Gastroesophageal sphincter (tissue), 4 donors: ENCODE results near the gene KRTAP4-5. TPM values are rescaled to one million over a fixed set of nuclear protein-coding genes. Genes with fewer than 3 reads are reported as not detected.

Experiments
- ATAC-seq: fragments of 150-250 bp; one replicate; pipeline ENCODE4 v1.9.1; 2016; ENCODE audit warnings: mild to moderate bottlenecking, moderate library complexity
- H3K27ac ChIP-seq, 4 donors: fragments of 200-600 bp; sonication (generic) in 3 of 4; 1 replicate in 3 of 4; 2 replicates in 1 of 4; pipeline ENCODE4 v1.5.1; 2016 to 2019
- H3K27me3 ChIP-seq: fragments of 200-600 bp; sonication (generic); one replicate; pipeline ENCODE4 v1.5.1; 2019
- H3K36me3 ChIP-seq, 2 donors: fragments of 200-600 bp; sonication (generic); one replicate each; pipeline ENCODE4 v1.5.1; 2019; ENCODE audit warnings: control low read depth in 1 of 2
- H3K4me1 ChIP-seq, 3 donors: fragments of 200-600 bp; sonication (generic); 1 replicate in 2 of 3; 2 replicates in 1 of 3; pipeline ENCODE4 v1.5.1; 2016 to 2019; ENCODE audit warnings: control low read depth in 2 of 3
- H3K4me3 ChIP-seq, 2 donors: fragments of 200-600 bp; sonication (generic); one replicate each; pipeline ENCODE4 v1.5.1; 2019; ENCODE audit warnings: mild to moderate bottlenecking in 1 of 2, moderate library complexity in 1 of 2
- H3K9me3 ChIP-seq, 3 donors: fragments of 200-600 bp; sonication (generic); one replicate each; pipeline ENCODE4 v1.5.1; 2017 to 2019; ENCODE audit warnings: control low read depth in 2 of 3
- EP300 ChIP-seq: sonication (generic); formaldehyde crosslinking; IDR thresholded peaks from one replicate; pipeline ENCODE4 v1.6.1; 2017; ENCODE audit warnings: antibody characterized with exemption, mild to moderate bottlenecking
- POLR2A ChIP-seq, 2 donors: fragments of 450-650 bp; IDR thresholded peaks; one replicate each; pipeline ENCODE4 v1.6.1; 2017; ENCODE audit warnings: antibody characterized with exemption in 2 of 2, mild to moderate bottlenecking in 2 of 2, moderate library complexity in 1 of 2
- POLR2AphosphoS5 ChIP-seq: sonication (generic); formaldehyde crosslinking; IDR thresholded peaks from one replicate; pipeline ENCODE4 v1.6.1; 2017; ENCODE audit warnings: antibody characterized with exemption
- WGBS, 2 donors: methylation state at CpG; one replicate each; pipeline ENCODE4 v1.1.5; 2018; ENCODE audit warnings: low coverage in 1 of 2; 5-methylcytosine and 5-hydroxymethylcytosine counted together
- total RNA-seq, 4 donors: library from RNA; depleted of rRNA; stranded (reverse); fragments of >200 nt; gene quantifications; one replicate each; pipeline ENCODE4 v1.1.0, GENCODE V29; 2016
- TF ChIP-seq, protein P1 (sequence below), 4 experiments: fragments of 200-600 bp in 2 of 4; fragments of 450-650 bp in 2 of 4; sonication (generic) in 1 of 4; IDR thresholded peaks; one replicate each; pipeline ENCODE4 v1.5.1; 2017 to 2019; ENCODE audit warnings: antibody characterized with exemption in 4 of 4, mild to moderate bottlenecking in 2 of 4, moderate library complexity in 2 of 4

The KRTAP4-5 gene
- total RNA-seq, 4 donors from 2014 or later: not detected

GRCh38 chr17:41184480-41184961 lies 34.9 kb upstream of the KRTAP4-5 start, which contains the start of gene KRTAP4-1:
KRTAP4-1 (minus strand) TSS chr17:41184911; CDS start chr17:41184854, 57 bp downstream.
- Histone ChIP-seq H3K9me3 (no peaks in the 10 kb centered on the region), H3K4me3 (no peak within 1 kb of the TSS)
- ATAC-seq: no peak

GRCh38 chr17:41178843-41179616 lies 29.4 kb upstream of the KRTAP4-5 start:
- no peak overlapping the region for H3K4me3 ChIP-seq
- H3K4me1 ChIP-seq: no peaks in the 10 kb centered on the region
- H3K9me3 ChIP-seq: no peaks in the 10 kb centered on the region
- H3K27me3 ChIP-seq: peaks cover 16% of the 10 kb centered on the region
- no peak for ATAC-seq
- H3K36me3 ChIP-seq: no peaks in the 10 kb centered on the region
- no peak overlapping the region for H3K27ac ChIP-seq
- TF ChIP-seq, protein P1, sequence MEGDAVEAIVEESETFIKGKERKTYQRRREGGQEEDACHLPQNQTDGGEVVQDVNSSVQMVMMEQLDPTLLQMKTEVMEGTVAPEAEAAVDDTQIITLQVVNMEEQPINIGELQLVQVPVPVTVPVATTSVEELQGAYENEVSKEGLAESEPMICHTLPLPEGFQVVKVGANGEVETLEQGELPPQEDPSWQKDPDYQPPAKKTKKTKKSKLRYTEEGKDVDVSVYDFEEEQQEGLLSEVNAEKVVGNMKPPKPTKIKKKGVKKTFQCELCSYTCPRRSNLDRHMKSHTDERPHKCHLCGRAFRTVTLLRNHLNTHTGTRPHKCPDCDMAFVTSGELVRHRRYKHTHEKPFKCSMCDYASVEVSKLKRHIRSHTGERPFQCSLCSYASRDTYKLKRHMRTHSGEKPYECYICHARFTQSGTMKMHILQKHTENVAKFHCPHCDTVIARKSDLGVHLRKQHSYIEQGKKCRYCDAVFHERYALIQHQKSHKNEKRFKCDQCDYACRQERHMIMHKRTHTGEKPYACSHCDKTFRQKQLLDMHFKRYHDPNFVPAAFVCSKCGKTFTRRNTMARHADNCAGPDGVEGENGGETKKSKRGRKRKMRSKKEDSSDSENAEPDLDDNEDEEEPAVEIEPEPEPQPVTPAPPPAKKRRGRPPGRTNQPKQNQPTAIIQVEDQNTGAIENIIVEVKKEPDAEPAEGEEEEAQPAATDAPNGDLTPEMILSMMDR (IDR thresholded peaks at IDR 0.05): no peak
- TF ChIP-seq POLR2AphosphoS5: no peak
- no peak for TF ChIP-seq POLR2A (IDR thresholded peaks at IDR 0.05)
- no peak for TF ChIP-seq EP300
- WGBS, 2 donors: 60 to 63% methylated on average over 1 of the region's 1 CpG

More at GRCh38 chr17:41184480-41184961, 34.9 kb upstream of the KRTAP4-5 start, which contains the start of gene KRTAP4-1:
- Histone ChIP-seq H3K36me3 (no peaks in the 10 kb centered on the region), H3K27ac (no peak within 1 kb of the TSS), H3K27me3 (peaks cover 22% of the 10 kb centered on the region), H3K4me1 (no peaks in the 10 kb centered on the region)
- WGBS, 2 donors: 0 to 23% methylated on average over 1 to 3 of the region's 9 CpGs
- TF ChIP-seq POLR2A (IDR thresholded peaks at IDR 0.05): no peak
- TF ChIP-seq EP300: no peak
- no peak for TF ChIP-seq POLR2AphosphoS5
- TF ChIP-seq, protein P1 (IDR thresholded peaks at IDR 0.05): no peak

GRCh38 chr17:41178341-41178740 lies 28.7 kb upstream of the KRTAP4-5 start:
- Histone ChIP-seq H3K27me3 (peaks cover 11% of the 10 kb centered on the region), H3K36me3 (no peaks in the 10 kb centered on the region), H3K4me3 (no peak overlapping the region), H3K27ac (no peak overlapping the region), H3K4me1 (no peaks in the 10 kb centered on the region), H3K9me3 (no peaks in the 10 kb centered on the region)
- 81 to 82% methylated on average over 3 of the region's 3 CpGs for WGBS, 2 donors
- no peak for ATAC-seq
- TF ChIP-seq EP300: no peak
- TF ChIP-seq, protein P1 (IDR thresholded peaks at IDR 0.05): no peak

- 68% methylated on average over 3 of the region's 7 CpGs; no CpG with 5 or more reads in 1 of the 2 donors for WGBS, 2 donors
- Histone ChIP-seq H3K36me3 (no peaks in the 10 kb centered on the region), H3K27me3 (peaks cover 11% of the 10 kb centered on the region), H3K4me1 (no peaks in the 10 kb centered on the region), H3K4me3 (no peak within 1 kb of the TSS), H3K9me3 (no peaks in the 10 kb centered on the region), H3K27ac (no peak within 1 kb of the TSS)
- no peak for ATAC-seq
- no peak for TF ChIP-seq EP300
- TF ChIP-seq, protein P1 (IDR thresholded peaks at IDR 0.05): no peak
- no peak for TF ChIP-seq POLR2AphosphoS5
- TF ChIP-seq POLR2A (IDR thresholded peaks at IDR 0.05): no peak
Measured at GRCh38 chr17:41177727-41178271, 28.2 kb upstream of the KRTAP4-5 start, which contains the start of gene KRTAP4-2. KRTAP4-2 (minus strand) TSS chr17:41178221; CDS start chr17:41178164, 57 bp downstream.
